Endothelial cell of umbilical vein (primary cell): ENCODE data around the gene KRTAP26-1. TPM values are rescaled to one million over a fixed set of nuclear protein-coding genes. Genes with fewer than 3 reads are reported as not detected.

Experiments
- BruUV-seq: library from RNA; stranded (reverse); fragments of 400-500 nt; replicated peaks from 2 replicates; lab custom pipeline; 2021; lab: Mats Ljungman, UMichigan
- CTCF ChIA-PET: fragments of 300-600, 350-600 bp; sonication (Branson Sonifier 250); formaldehyde crosslinking; loops from one replicate; lab custom pipeline; 2021; ENCODE audit warnings: antibody characterized with exemption, inconsistent platforms; lab: Charles Lee
- POLR2A ChIA-PET: fragments of 300-600, 350-600 bp; sonication (Branson Sonifier 250); formaldehyde crosslinking; loops from one replicate; lab custom pipeline; 2021; ENCODE audit warnings: antibody characterized with exemption, inconsistent platforms; lab: Charles Lee
- DNase-seq: peaks from one replicate; pipeline ENCODE4 v3.0.0-alpha.2; 2011; ENCODE audit warnings: low read depth, low spot score
- FAIRE-seq: peaks from 2 replicates; lab custom pipeline; 2011; peaks lifted over from hg19 to GRCh38; lab: Jason Lieb, UNC
- H2AFZ ChIP-seq: 2 replicates; pipeline ENCODE4 v1.6.0; 2012; ENCODE audit warnings: low read depth, low read length, control low read depth, inconsistent platforms
- H3K27ac ChIP-seq: 2 replicates; pipeline ENCODE4 v1.5.1; 2011; ENCODE audit warnings: low read depth, mild to moderate bottlenecking, control low read depth, low read length, moderate library complexity; ENCODE audit not compliant: insufficient read depth
- H3K27me3 ChIP-seq, 2 experiments: 2 replicates each; pipeline versions ENCODE4 v1.6.0 to v1.6.1; 2011; ENCODE audit warnings: low read length in 2 of 2, mixed read lengths in 1 of 2; ENCODE audit not compliant: control insufficient read depth in 2 of 2, insufficient read depth in 2 of 2
- H3K36me3 ChIP-seq, 2 experiments: 2 replicates in 1 of 2; 3 replicates in 1 of 2; pipeline ENCODE4 v1.5.1; 2011; ENCODE audit warnings: low read length in 2 of 2, mild to moderate bottlenecking in 1 of 2, moderate library complexity in 1 of 2; ENCODE audit not compliant: control insufficient read depth in 2 of 2, insufficient read depth in 2 of 2; ENCODE audit errors: extremely low read depth in 1 of 2
- H3K4me1 ChIP-seq: 3 replicates; pipeline ENCODE4 v1.5.1; 2011; ENCODE audit warnings: mild to moderate bottlenecking, low read length; ENCODE audit not compliant: control insufficient read depth, insufficient read depth; ENCODE audit errors: extremely low read depth
- H3K4me2 ChIP-seq: 2 replicates; pipeline ENCODE4 v1.6.1; 2011; ENCODE audit warnings: low read length, control low read depth, mixed read lengths; ENCODE audit not compliant: insufficient read depth
- H3K4me3 ChIP-seq, 3 experiments: fragments of 200-600 bp in 1 of 3; sonication (generic), shearing (Covaris generic) in 1 of 3; replicated peaks in 1 of 3; 2 replicates each; pipeline ENCODE4 v1.5.1; 2011 to 2016; ENCODE audit warnings: control low read depth in 3 of 3, low read length in 3 of 3, mild to moderate bottlenecking in 2 of 3, inconsistent platforms in 1 of 3, low read depth in 1 of 3, moderate library complexity in 1 of 3; ENCODE audit not compliant: insufficient read depth in 1 of 3
- H3K79me2 ChIP-seq: 2 replicates; pipeline ENCODE4 v1.6.0; 2012; ENCODE audit warnings: low read length, inconsistent platforms; ENCODE audit not compliant: control insufficient read depth, insufficient read depth
- H3K9ac ChIP-seq: replicated peaks from 2 replicates; pipeline ENCODE3; 2011; ENCODE audit warnings: low read length, control low read depth; ENCODE audit not compliant: insufficient read depth; ENCODE audit errors: extremely low read depth
- H3K9me1 ChIP-seq: replicated peaks from 3 replicates; pipeline ENCODE4 v1.6.0; 2011; ENCODE audit warnings: mild to moderate bottlenecking, low read length; ENCODE audit not compliant: control insufficient read depth, insufficient read depth; ENCODE audit errors: extremely low read depth
- H3K9me3 ChIP-seq: replicated peaks from 2 replicates; pipeline ENCODE4 v1.5.1; 2012; ENCODE audit warnings: low read length, inconsistent platforms; ENCODE audit not compliant: control insufficient read depth, insufficient read depth
- H4K20me1 ChIP-seq: replicated peaks from 2 replicates; pipeline ENCODE3; 2011; ENCODE audit warnings: mild to moderate bottlenecking, low read length; ENCODE audit not compliant: control insufficient read depth, insufficient read depth; ENCODE audit errors: extremely low read depth
- CTCF ChIP-seq, 2 donors: IDR thresholded peaks; 1 replicate in 1 of 2; 2 replicates in 1 of 2; pipeline ENCODE4 v1.5.1; 2011; ENCODE audit warnings: low read length in 2 of 2, mild to moderate bottlenecking in 2 of 2, moderate library complexity in 2 of 2, control low read depth in 1 of 2, inconsistent platforms in 1 of 2, low read depth in 1 of 2; ENCODE audit not compliant: insufficient read depth in 1 of 2; ENCODE audit errors: extremely low read depth in 1 of 2
- FOS ChIP-seq: IDR thresholded peaks from 2 replicates; pipeline ENCODE4 v1.6.1; 2011; ENCODE audit warnings: mild to moderate bottlenecking, low read length, moderate library complexity, borderline replicate concordance; ENCODE audit not compliant: insufficient read depth
- JUN ChIP-seq: IDR thresholded peaks from 2 replicates; pipeline ENCODE4 v1.6.1; 2011; ENCODE audit warnings: borderline replicate concordance, low read depth; ENCODE audit not compliant: insufficient read length, insufficient read depth
- MYC ChIP-seq: IDR thresholded peaks from one replicate; pipeline ENCODE4 v1.6.1; 2011; ENCODE audit warnings: mild to moderate bottlenecking, low read depth, low read length
- dilution Hi-C: fragments of 300-500 bp; cut with MboI; formaldehyde crosslinking; loops from one replicate; pipeline ENCODE4 v1.15.0; 2019; ENCODE audit warnings: low sequenced_read_pairs; ENCODE audit not compliant: extremely low pct_ligation_motif_present
- intact Hi-C: fragments of 100-400 bp; cut with micrococcal nuclease; formaldehyde crosslinking; loops from one replicate; pipeline ENCODE4 v1.10.0; 2022
- polyA plus RNA-seq, 4 experiments: library from polyadenylated mRNA; depleted of rRNA in 3 of 4; stranded (reverse) in 3 of 4; unstranded in 1 of 4; fragments of >200 nt; gene quantifications; 2 replicates each; pipeline versions ENCODE4 v1.2.1 to v1.2.3, GENCODE V29; 2011 to 2012; ENCODE audit warnings: missing spikeins in 1 of 4
- total RNA-seq: library from RNA; stranded (reverse); gene quantifications from 2 replicates; pipeline ENCODE4 v1.2.3, GENCODE V29; 2021

Gene KRTAP26-1
- total and polyA plus RNA-seq, 2 donors (not counting 3 experiments of a cell fraction or from before 2014, with no cell fraction given), result not detected

GRCh38 chr21:30345014-30345413 lies 24.9 kb upstream of the KRTAP26-1 start:
- Histone ChIP-seq H3K9ac (no peak overlapping the region), H3K4me2 (no peak overlapping the region), H4K20me1 (no peaks in the 10 kb centered on the region), H3K4me3 (no peak overlapping the region), H3K79me2 (no peaks in the 10 kb centered on the region), H3K27me3 (no peaks in the 10 kb centered on the region), H3K4me1 (no peaks in the 10 kb centered on the region), H3K9me1 (no peaks in the 10 kb centered on the region), H3K9me3 (peaks cover 2% of the 10 kb centered on the region), H3K36me3 (no peaks in the 10 kb centered on the region), H3K27ac (no peak overlapping the region), H2AFZ (no peak overlapping the region)
- CTCF ChIA-PET, result no interaction called here
- no peak for TF ChIP-seq MYC
- TF ChIP-seq FOS, result no peak
- POLR2A ChIA-PET, result no interaction called here
- DNase-seq (no peak), FAIRE-seq (no peak)
- no TSS peak for BruUV-seq
- intact Hi-C loops, result no loop called here
- dilution Hi-C loops, result no loop called here

- intact Hi-C loops, result no loop called here
- no peaks in the 10 kb centered on the region for H3K79me2 ChIP-seq
- ChIA-PET CTCF (no interaction called here), POLR2A (no interaction called here)
- no peaks in the 10 kb centered on the region for H3K9me3 ChIP-seq
- dilution Hi-C loops, result no loop called here
- no peaks in the 10 kb centered on the region for H3K4me1 ChIP-seq
- no peak overlapping the region for H2AFZ ChIP-seq
- no TSS peak for BruUV-seq
- no peak overlapping the region for H3K9ac ChIP-seq
- no peaks in the 10 kb centered on the region for H4K20me1 ChIP-seq
- H3K4me2 ChIP-seq, result no peak overlapping the region
- H3K4me3 ChIP-seq, result no peak overlapping the region
- H3K36me3 ChIP-seq, result no peaks in the 10 kb centered on the region
- H3K27me3 ChIP-seq, result no peaks in the 10 kb centered on the region
- H3K9me1 ChIP-seq, result no peaks in the 10 kb centered on the region
- no peak for DNase-seq
- no peak overlapping the region for H3K27ac ChIP-seq
- no peak for FAIRE-seq
- TF ChIP-seq CTCF (IDR thresholded peaks at IDR 0.05; ENCODE audit: extremely low read depth in 1 of 2, insufficient read depth in 1 of 2, low read depth in 1 of 2, low read length in 2 of 2) (peak; percentile 22 to 29), JUN (no peak)
Observed at GRCh38 chr21:30340714-30341573, 20.8 kb upstream of the KRTAP26-1 start.
